CMK (cell line): ENCODE results near the gene MTR.

ENCODE experiments used
- DNase-seq: peaks from one replicate; pipeline ENCODE4 v3.0.0-alpha.2; 2010; ENCODE audit warnings: low read depth

The MTR gene

DNA sequence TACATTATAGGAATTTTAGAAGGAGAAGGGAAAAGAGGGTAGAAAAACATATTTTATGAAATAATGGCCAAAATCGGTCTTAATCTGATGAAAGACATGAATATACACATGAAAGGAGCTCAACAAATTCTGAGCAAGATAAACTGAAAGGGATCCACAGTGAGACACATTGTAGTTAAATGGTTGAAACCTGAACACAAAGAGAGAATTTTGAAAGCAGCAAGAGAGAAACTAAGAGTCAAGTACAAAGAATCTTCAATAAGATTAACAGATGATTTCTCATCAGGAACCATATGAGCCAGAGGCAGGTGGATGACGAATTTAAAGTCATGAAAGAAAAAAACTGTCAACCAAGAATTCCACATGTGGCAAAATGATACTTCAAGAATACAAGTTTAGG lies 15.8 kb upstream of the MTR start:
- DNase-seq = no peak

GRCh38 chr1:236785477-236785876 lies 9.6 kb upstream of the MTR start:
- DNase-seq = no peak

DNA sequence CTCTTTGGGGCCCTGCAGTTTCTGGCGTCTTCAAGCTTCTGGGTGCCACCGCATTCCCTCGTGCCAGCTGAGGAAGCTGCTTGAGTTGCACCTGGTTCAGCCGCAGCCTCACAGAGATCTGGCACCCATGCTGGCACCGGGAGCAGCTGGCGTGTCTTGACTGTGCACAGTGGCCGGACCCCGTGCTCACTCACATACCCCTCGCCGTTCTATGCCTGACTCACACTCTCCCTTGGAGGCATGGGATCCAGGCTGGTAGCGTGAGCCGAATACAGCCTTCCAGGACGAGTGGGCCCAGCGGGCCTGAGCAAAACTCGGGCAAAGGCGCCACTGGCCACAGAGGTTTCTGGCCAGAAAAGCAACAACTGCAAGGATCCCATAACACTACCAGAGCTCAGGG lies 8.6 kb upstream of the MTR start:
- no peak for DNase-seq

GRCh38 chr1:236794585-236795034 lies 482 bp upstream of the MTR start:
- DNase-seq = no peak

DNA sequence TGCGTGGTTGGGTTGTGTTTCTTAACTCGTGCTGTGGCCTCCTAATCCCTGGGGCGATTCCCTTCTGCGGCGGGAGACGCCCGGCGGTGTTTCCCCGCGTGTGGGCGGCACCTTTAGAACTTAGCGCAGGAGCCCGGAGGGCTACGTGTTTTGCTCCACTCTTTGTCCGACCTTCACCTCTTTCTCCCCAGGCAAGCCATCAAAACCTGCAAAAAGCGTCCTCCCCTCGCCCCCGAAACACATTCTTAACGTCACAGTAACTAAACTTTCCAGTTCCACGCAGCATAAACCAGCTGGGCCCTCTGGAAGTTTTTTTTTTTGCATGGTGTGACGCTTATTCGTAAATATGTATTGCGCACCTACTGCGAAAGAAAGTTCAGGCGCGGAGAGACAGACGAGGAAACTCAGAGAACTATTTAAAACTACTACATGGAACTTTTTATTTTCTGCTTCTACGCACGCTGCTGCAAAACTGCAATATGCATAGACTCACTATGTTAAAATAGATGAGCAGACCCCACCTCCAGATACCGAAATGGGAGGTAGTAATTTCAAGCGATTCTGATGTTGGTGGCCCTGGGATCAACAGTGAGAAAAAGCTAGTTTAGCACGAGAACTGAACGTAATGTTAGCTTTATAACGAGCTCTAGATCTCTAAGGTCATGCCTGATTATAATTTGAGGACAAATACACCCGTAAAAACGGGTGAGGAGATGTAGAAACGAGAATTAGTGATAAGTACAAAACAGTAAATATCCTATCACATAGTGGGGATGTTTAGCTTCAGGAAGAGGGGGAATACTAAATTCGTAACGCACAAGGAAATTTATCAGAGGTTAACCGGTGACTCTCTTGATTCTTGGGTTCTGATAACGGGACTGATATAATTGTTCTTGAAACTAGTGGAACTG lies 920 bp downstream of the MTR start:
- peak; percentile 20 for DNase-seq

- DNase-seq = no peak
These were observed 3.9 kb downstream of the MTR start for GRCh38 chr1:236799001-236799400.

- DNase-seq = no peak
These were observed 5.0 kb downstream of the MTR start for GRCh38 chr1:236800002-236800620.

GRCh38 chr1:236800623-236801022 lies 5.5 kb downstream of the MTR start:
- DNase-seq = no peak

DNA sequence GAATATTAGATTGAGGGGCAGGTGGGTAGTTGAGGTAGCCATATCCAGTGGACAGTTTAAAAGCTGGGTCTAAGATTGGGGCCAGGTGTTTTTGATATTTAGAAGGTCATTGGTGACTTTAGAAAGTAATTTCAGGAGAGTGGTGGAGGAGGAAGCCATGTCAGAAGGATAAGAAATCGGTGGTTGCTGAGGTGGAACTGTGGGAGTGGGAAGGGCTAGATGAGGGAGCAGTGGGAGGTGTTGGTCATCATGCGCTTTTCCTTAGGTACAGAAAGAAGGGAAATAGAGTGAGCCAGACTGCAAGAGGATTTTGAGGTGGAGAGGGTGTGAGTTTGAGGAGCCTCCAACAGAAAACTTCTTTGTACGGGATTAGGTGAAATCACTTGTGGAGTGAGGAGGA lies 7.2 kb downstream of the MTR start:
- no peak for DNase-seq

- no peak for DNase-seq
These were observed 11.5 kb downstream of the MTR start for GRCh38 chr1:236806634-236807033.

DNA sequence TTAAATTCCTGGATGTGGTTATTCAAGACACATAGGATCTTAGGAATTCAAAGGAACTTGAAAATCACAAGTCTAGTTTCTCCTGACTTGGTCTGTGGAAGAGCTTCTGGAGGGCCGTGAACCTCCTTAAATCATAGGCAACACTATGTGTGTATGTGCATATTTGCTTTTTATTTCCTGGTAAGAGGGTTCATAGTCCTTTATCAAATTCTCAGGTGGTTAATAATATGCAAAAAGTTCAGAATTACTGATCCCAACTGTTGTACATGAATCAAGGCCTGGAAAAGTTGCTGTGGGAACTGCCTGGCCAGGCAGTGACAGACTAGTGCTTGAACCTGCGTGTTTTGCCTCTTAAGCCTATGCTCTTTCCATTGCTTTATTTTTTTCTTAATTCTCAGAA lies 12.9 kb downstream of the MTR start:
- DNase-seq = no peak

DNA sequence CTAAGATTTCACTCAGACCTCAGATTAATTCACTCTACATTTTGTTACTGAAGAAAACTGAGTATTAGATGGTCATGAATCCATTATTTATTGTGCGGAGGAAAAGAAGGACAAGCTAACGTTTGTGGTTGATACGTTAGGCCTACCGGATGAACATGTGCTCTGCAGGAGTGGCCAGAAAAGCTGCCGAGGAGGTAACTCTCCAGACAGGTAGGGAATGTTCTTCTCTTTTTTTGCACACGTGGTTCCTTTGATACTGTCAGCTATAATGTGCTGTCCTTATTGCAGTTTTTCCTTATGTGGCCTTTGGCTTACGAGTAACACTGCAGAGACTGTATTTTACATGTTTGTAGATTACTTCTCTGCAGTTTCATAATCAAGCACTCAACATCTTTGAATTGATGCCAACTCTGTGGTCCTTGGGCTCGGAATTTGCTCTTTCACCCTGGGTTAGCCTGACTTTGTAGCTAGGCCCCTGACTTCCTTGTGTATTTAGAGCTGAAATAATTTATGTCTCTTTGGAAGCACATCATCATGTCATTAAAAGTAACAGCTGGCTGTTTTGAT lies 13.6 kb downstream of the MTR start:
- no peak for DNase-seq

- no peak for DNase-seq
These were observed 14.1 kb downstream of the MTR start for GRCh38 chr1:236809148-236809547.

- DNase-seq = no peak
These were observed 14.9 kb downstream of the MTR start for GRCh38 chr1:236810018-236810417.

DNA sequence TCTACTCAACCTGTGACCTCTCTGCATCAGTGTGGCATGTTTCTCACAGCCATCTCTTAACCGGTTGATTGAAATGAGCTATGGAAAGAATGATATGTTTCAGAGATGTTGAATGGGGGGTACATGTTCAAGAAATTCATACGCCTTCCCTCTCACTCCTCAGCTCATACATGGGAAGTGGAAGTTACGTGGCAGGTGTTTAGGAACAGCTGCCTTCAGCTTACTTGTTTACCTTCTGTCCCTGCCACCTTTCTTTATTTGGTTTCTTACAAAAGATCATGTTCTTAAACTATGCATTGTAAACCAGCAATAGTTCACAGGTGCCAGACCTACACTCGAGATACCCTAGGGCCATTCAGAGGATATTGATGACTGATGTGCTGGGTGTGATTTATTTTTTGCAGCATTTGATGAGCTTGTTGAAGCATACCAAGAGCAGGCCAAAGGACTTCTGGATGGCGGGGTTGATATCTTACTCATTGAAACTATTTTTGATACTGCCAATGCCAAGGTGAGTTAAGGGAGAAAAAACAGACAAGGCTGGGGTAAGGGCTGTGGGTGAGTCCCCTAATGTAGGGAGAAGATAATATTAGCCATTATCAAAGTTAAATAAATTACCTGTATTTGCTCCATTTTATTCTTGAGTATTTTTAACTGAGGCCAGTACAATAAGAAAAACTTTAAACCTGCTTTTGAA lies 17.4 kb downstream of the MTR start:
- no peak for DNase-seq

DNA sequence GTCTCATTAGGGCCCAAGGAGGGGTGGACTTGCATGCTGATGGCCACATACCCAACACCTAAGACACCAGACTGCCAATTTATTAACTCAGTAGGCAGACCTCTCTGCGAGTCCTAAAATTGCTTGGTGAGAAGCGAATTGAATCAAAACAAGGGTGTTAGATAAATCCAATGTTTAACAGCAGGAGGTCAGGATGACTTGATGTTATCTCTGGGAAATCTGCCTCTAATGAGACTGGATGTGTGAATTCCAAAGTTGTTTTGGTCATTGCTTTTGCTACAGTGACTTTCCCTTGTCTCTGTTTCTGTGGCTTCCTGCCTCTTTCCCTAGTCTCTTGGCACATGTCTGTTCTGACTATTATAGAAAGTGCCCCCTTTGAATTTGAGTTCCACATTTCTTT lies 20.8 kb downstream of the MTR start:
- no peak for DNase-seq

DNA sequence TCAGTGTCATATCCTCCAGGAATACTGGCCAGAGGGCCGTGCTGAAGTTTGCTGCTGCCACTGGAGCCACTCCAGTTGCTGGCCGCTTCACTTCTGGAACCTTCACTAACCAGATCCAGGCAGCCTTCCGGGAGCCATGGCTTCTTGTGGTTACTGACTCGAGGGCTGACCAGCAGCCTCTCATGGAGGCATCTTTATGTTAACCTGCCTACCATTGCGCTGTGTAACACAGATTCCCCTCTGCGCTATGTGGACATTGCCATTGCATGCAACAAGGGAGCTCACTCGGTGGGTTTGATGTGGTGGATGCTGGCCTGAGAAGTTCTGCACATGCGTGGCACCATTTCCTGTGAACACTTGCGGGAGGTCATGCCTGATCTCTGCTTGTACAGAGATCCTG lies 24.8 kb downstream of the MTR start:
- DNase-seq = no peak

GRCh38 chr1:236821091-236821627 lies 26.1 kb downstream of the MTR start:
- no peak for DNase-seq

DNA sequence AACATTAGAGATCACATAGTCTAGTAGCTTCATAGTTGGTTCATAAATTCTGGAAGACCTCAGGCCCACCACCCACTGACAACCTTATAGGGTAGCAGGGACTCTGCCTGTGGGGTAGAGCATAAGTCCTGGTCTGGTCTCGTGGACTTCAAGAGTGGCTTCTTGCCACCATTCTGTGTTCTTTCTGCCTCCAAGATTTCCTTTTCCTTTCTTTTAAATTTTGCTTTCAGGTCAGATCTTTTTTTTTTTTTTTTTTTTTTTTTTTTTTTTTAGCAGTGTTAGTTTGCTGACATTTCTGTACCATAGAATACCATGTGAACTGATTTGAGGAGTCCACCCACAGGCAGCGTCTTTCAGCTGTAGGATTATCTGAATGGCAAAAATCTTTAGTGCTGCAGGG lies 28.5 kb downstream of the MTR start:
- DNase-seq = no peak

- DNase-seq = no peak
These were observed 34.0 kb downstream of the MTR start for GRCh38 chr1:236829085-236829484.

DNA sequence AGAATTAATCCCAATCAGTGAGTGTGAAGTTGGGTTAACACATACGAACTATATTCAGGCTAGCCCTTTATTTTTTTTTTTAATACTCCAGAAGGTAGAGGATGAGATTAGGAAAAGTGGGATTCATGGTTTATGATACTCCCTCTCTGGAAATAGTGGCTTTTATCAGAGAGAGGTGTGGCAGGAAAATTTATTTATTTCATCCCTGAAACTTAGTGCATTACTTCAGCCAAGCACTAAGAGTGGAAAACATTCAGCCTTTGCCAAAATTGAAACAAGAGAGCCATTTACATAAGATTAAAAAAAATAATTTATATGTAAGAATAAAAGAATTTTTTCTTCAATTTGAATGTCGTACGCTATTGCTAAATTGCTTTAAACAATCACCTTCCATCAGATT lies 35.0 kb downstream of the MTR start:
- DNase-seq = no peak

GRCh38 chr1:236830560-236830959 lies 35.5 kb downstream of the MTR start:
- no peak for DNase-seq
